Skeletal muscle cell (primary cell): Measurements from ENCODE around the gene TNRC6C.

Experiments
- DNase-seq: peaks from one replicate; pipeline ENCODE4 v3.0.0-alpha.2; 2010; ENCODE audit warnings: low read depth
- H3K4me3 ChIP-seq: 2 replicates; pipeline ENCODE4 v1.5.1; 2011; ENCODE audit warnings: low read depth, mild to moderate bottlenecking, control low read depth, low read length, moderate library complexity

TNRC6C gene, protein sequence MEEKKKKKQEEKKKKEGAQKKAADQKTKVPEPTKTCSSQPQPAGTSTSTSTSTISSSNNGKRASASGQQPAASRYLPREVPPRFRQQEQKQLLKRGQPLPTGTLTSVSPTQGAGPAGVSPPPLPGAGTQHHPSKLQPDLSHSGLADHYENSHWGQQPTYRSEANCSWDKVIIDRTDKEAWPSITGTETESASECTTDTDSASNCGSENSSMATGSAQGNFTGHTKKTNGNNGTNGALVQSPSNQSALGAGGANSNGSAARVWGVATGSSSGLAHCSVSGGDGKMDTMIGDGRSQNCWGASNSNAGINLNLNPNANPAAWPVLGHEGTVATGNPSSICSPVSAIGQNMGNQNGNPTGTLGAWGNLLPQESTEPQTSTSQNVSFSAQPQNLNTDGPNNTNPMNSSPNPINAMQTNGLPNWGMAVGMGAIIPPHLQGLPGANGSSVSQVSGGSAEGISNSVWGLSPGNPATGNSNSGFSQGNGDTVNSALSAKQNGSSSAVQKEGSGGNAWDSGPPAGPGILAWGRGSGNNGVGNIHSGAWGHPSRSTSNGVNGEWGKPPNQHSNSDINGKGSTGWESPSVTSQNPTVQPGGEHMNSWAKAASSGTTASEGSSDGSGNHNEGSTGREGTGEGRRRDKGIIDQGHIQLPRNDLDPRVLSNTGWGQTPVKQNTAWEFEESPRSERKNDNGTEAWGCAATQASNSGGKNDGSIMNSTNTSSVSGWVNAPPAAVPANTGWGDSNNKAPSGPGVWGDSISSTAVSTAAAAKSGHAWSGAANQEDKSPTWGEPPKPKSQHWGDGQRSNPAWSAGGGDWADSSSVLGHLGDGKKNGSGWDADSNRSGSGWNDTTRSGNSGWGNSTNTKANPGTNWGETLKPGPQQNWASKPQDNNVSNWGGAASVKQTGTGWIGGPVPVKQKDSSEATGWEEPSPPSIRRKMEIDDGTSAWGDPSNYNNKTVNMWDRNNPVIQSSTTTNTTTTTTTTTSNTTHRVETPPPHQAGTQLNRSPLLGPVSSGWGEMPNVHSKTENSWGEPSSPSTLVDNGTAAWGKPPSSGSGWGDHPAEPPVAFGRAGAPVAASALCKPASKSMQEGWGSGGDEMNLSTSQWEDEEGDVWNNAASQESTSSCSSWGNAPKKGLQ (N-terminal part only)

GRCh38 chr17:77957857-77958715 is at the start of gene TNRC6C:
TNRC6C (plus strand) TSS chr17:77958703; CDS start chr17:78004207, 45,504 bp downstream.
- peak within 1 kb of the TSS; percentile 65 for H3K4me3 ChIP-seq
- peak; percentile 98 for DNase-seq

- H3K4me3 ChIP-seq = no peak overlapping the region
- no peak for DNase-seq
Measured at GRCh38 chr17:77909236-77909635, 49.3 kb upstream of the TNRC6C start.

GRCh38 chr17:77909816-77910215 is 48.7 kb upstream of the TNRC6C start:
- no peak overlapping the region for H3K4me3 ChIP-seq
- DNase-seq = no peak

DNA sequence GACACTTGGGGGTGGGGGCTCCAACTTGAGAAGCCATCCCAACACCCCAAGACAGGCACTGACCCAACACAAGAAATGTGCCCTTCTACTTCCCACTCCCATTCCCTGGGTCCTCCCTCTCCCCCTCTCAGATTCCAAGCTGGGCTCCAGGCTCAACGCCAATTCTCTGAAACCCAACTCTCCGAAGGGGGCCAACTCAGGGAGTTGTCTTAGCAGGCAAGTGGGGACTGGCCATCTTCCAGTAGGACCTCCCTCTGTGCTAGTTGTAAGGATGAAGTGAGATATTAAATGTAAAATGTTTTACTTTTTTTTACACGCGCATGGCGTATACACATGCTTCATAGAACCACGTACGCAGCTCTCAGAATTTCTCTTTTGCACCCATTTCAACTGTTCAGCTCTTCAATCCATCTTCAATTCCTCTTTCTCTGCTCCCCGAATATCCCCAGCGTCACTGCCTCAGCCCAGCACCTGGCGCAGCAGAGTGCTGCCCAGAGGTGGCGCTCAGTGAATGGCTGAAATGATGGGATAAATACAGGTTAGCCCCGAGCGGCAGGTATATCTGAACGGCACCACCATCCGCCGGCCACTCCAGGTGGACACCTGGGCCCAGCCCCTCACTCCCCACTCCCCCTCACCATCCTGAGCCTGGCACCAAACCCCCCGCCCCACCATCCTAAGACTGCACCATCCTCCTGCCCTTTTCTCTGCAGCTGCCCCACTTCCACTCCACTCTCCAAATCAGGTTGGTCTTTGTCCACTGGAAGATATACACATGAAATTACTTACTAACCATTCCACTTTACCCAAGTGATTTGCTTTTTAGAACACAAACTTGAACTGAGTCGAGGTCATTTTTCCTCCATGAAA is 43.9 kb upstream of the TNRC6C start:
- DNase-seq = no peak
- H3K4me3 ChIP-seq = no peak overlapping the region

- H3K4me3 ChIP-seq = no peak overlapping the region
- no peak for DNase-seq
Measured at GRCh38 chr17:77915594-77916021, 42.9 kb upstream of the TNRC6C start.

- DNase-seq = no peak
- H3K4me3 ChIP-seq = no peak overlapping the region
Measured at GRCh38 chr17:77916264-77916663, 42.2 kb upstream of the TNRC6C start.

DNA sequence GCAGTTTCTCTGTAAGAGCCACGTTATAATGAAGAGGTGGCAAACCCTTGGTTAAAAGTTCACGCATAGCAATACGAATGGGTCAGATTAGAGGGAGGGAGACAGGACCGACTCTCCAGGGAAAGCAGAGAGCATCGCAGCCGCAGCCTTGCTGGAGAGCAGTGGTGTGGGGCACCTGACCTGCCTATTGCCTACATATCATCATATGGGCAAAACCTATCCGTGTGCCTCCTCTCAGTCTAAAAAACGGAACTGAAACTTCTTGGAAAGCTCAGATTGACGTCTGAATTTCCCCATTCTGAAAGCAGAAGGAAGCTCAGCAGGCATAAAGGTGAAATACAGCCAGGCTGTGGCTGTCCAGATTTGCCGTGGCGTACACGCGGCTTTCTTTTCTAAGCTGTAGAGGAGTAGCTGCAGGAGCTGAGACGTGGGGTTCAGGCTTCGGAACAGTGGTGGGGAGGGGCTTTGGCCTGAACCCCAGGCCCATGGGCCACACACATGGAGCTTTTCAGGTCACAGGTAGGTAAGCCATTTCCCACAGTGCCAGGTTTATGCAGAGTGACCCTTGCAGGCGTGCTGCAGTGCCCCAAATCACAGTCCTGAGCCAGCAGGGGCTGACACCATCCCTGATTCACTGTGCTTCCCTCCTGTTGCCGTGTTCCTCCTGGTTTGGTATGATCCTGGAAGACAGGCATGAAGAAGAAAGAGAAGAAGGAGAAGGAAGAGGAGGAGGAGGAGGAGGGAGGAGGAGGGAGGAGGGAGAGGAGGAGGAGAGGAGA is 41.6 kb upstream of the TNRC6C start:
- H3K4me3 ChIP-seq = no peak overlapping the region
- no peak for DNase-seq

DNA sequence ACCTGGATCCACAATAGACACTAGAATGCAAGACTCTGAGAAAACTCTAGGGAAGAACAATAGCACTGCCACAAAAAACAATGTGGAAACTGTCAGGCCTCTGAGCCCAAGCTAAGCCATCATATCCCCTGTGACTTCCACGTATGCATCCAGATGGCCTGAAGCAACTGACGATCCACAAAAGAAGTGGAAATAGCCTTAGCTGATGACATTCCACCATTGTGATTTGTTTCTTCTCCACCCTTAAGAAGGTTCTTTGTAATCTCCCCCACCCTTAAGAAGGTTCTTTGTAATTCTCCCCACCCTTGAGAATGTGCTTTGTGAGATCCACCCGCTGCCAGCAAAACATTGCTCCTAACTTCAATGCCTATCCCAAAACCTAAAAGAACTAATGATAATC is 39.2 kb upstream of the TNRC6C start:
- no peak for DNase-seq
- no peak overlapping the region for H3K4me3 ChIP-seq

GRCh38 chr17:77923135-77923534 is 35.4 kb upstream of the TNRC6C start:
- H3K4me3 ChIP-seq = no peak overlapping the region
- DNase-seq = no peak

- H3K4me3 ChIP-seq = no peak overlapping the region
- DNase-seq = no peak
Measured at GRCh38 chr17:77923776-77924513, 34.6 kb upstream of the TNRC6C start.

GRCh38 chr17:77924757-77925336 is 33.7 kb upstream of the TNRC6C start:
- DNase-seq = peak; percentile 6
- H3K4me3 ChIP-seq = no peak overlapping the region

DNA sequence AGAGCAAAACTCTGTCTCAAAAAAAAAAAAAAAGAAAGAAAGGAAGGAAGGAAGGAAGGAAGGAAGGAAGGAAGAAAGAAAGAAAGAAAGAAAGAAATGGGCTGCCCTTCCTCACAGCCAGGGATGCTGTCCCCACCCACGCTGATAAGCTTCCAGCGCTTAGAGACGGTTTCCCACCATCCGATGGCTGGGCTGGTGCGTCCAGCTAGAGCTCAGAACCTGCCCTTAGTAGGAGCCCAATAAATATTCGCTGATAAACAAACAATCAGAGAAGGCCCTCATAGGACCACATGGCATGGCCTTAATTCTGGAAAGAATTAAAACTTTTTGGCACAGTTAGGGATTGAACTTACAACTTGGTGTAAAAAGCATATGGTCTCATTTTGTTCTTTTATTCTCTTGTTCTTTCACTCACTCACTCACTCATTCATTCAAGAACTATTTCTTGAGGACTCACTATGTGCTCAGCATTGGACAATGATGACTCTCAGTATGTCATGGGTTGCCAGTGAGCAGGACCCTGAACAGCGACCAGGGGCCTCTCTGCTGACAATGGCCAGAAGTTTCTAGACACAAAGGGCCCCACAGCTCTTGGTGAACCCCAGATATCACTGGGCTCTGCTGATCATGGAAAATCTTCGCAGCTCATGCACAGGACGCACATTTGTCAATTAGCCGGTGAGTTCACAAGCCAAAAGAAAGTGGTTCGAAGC is 32.5 kb upstream of the TNRC6C start:
- no peak for DNase-seq
- H3K4me3 ChIP-seq = no peak overlapping the region

- no peak for DNase-seq
- no peak overlapping the region for H3K4me3 ChIP-seq
Measured at GRCh38 chr17:77926981-77927380, 31.5 kb upstream of the TNRC6C start.

- no peak overlapping the region for H3K4me3 ChIP-seq
- DNase-seq = no peak
Measured at GRCh38 chr17:77927777-77928518, 30.6 kb upstream of the TNRC6C start.

- no peak overlapping the region for H3K4me3 ChIP-seq
- DNase-seq = no peak
Measured at GRCh38 chr17:77928519-77929179, 29.9 kb upstream of the TNRC6C start.
